Esophagus (tissue), 2 donors: ENCODE measurements around the gene FOSB. TPM values are rescaled to one million over a fixed set of nuclear protein-coding genes. Genes with fewer than 3 reads are reported as not detected.

ENCODE experiments used
- H3K27ac ChIP-seq, 2 donors: one replicate each; pipeline ENCODE4 v1.5.1; 2013; ENCODE audit warnings: low read depth in 2 of 2, mild to moderate bottlenecking in 2 of 2, inconsistent platforms in 1 of 2, low read length in 1 of 2, moderate library complexity in 1 of 2
- H3K27me3 ChIP-seq, 2 donors: one replicate each; pipeline ENCODE4 v1.6.1; 2013; ENCODE audit warnings: low read length in 2 of 2, control low read depth in 1 of 2, mild to moderate bottlenecking in 1 of 2; ENCODE audit not compliant: insufficient read depth in 2 of 2, control insufficient read depth in 1 of 2
- H3K36me3 ChIP-seq, 2 donors: one replicate each; pipeline ENCODE4 v1.6.1; 2013; ENCODE audit warnings: low read length in 1 of 2; ENCODE audit not compliant: control insufficient read depth in 2 of 2, insufficient read depth in 2 of 2
- H3K4me1 ChIP-seq, 2 donors: one replicate each; pipeline ENCODE4 v1.6.1; 2013; ENCODE audit warnings: low read length in 1 of 2; ENCODE audit not compliant: control insufficient read depth in 2 of 2, insufficient read depth in 2 of 2
- H3K4me3 ChIP-seq, 2 donors: one replicate each; pipeline ENCODE4 v1.5.1; 2013; ENCODE audit warnings: low read length in 2 of 2, mild to moderate bottlenecking in 2 of 2, low read depth in 1 of 2, moderate library complexity in 1 of 2
- H3K9me3 ChIP-seq, 2 donors: one replicate each; pipeline ENCODE4 v1.6.1; 2013; ENCODE audit warnings: mild to moderate bottlenecking in 2 of 2, low read depth in 1 of 2, low read length in 1 of 2, moderate library complexity in 1 of 2; ENCODE audit not compliant: control insufficient read depth in 2 of 2, insufficient read depth in 1 of 2
- WGBS, 2 donors: extraction: QIAGEN DNeasy Blood & Tissue Kit; methylation state at CpG; one replicate each; pipeline ENCODE4 v1.1.7; 2013; 5-methylcytosine and 5-hydroxymethylcytosine counted together
- polyA plus RNA-seq, 2 donors: library from polyadenylated mRNA; stranded (reverse); fragments of 200-250 nt; gene quantifications; one replicate each; pipeline ENCODE4 v1.2.3, GENCODE V29; 2013
- donor health status: healthy with polysubstance abuse.
- donor health status: Bipolar disorder and iron deficiency.

FOSB gene
- polyA plus RNA-seq, 2 donors, result 1.1 to 13.8 TPM

DNA sequence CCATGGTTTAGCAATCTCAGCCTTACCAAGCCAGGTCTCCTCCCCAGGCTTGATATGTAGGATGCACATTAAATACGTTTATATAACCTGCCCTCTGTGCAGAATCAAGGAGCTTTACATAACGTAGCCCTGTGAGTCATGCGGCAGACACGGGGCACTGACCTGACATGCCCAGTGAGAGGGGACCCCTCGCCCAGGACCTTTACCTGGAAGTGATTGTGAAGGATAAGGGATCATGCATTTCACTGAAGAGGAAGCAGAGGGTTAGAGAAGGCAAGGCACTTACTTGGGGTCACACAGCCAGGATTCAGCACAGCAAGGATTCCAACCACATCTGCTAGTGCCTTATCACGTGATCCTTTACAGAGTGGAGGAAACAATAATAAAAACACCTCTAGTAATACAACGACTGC, 18.9 kb upstream of the FOSB start:
- H3K4me1 ChIP-seq, result peaks cover 0 to 11% of the 10 kb centered on the region in 2 donors

DNA sequence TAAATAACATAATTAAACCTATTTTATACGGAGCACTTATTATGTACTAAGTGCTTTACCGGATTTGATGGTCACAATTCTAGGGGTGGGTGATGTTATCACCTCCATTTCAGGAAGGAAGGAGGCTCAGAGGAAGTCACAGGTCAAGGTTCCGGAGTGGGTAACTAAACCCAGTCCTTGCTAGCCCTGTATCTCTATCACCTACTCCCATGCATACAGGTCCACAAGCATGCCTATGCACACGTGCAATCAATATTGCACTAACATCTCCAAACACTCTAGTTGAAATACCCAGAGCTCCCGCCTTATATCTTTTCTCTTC, 17.8 kb upstream of the FOSB start:
- 13 to 19% methylated on average over 5 of the region's 5 CpGs for WGBS, 2 donors
- peak overlapping the region; percentile 90 to 93 for H3K27ac ChIP-seq

More for the DNA sequence above, 18.9 kb upstream of the FOSB start:
- Histone ChIP-seq H3K9me3 (no peaks in the 10 kb centered on the region), H3K27me3 (no peaks in the 10 kb centered on the region), H3K4me3 (no peak overlapping the region), H3K36me3 (no peaks in the 10 kb centered on the region), H3K27ac (peak overlapping the region; percentile 90 to 93)
- WGBS, 2 donors, result 41 to 50% methylated on average over 7 of the region's 7 CpGs

DNA sequence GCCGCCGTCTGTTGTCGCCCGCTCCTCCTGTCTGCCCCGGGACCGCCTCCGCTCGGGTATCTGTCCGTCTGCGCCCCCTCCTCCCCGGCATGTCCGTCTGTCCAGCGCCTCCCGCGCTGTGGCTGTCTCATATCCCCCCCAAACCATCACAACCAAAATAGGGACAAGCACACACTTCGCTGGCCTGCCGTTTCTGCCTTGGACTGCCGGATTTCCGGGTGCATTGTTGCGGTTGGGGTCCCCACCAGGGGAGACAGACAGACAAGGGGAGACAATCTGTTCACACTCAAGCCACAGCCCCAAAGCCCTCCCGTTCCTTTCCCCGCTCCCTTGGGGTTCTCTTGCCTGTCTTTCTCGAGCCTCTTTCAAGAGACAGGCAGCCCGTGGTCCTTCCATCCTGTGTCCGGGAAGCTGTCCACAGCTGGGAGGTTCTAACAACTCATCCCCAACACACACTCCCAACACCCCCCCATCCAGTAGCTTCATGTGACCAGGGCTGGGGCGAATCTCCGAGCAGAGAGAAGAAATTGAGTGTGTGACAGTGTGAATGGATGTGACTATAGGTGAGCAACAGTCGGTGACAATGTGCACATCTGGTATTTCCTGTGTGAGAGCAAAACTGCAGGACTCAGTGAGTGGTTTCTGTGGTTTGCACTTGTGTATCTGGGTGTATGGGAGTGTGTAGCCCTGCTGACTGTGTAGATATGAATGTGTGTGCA, 16.5 kb upstream of the FOSB start:
- peaks cover 2 to 13% of the 10 kb centered on the region in 2 donors for H3K4me1 ChIP-seq
- H3K4me3 ChIP-seq, result peak overlapping the region; percentile 60 to 64
- 2 to 3% methylated on average over 20 to 28 of the region's 28 CpGs for WGBS, 2 donors
- no peaks in the 10 kb centered on the region for H3K9me3 ChIP-seq
- H3K27me3 ChIP-seq, result no peaks in the 10 kb centered on the region
- H3K36me3 ChIP-seq, result no peaks in the 10 kb centered on the region
- H3K27ac ChIP-seq, result peak overlapping the region; percentile 97 to 99

More for the DNA sequence above, 17.8 kb upstream of the FOSB start:
- Histone ChIP-seq H3K27me3 (no peaks in the 10 kb centered on the region), H3K36me3 (no peaks in the 10 kb centered on the region), H3K4me1 (peaks cover 0 to 4% of the 10 kb centered on the region in 2 donors), H3K9me3 (no peaks in the 10 kb centered on the region), H3K4me3 (peak overlapping the region; percentile 41 to 64)

DNA sequence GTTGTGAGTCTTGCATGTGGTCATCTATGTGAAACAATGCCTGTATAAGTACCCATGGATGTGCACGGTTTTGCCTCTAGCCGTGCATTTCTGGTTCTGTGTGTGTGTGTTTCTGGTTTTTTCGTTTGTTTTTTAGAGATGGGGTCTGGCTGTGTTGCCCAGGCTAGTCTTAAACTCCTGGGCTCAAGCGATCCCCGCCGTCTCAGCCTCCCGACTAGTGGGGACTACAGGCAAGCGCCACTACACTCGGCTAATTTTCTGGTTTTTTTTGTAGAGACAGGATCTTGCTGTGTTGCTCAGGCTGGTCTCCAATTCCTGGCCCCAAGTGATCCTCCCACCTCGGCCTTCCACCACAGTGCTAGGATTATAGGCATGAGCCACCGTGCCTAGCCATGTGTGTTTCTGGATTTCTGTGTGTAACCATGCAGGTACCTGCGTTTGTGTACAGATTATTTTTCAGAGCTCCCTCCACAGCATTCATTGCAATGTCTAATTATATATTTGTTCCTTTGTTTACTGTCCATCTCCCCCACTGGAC, 15.9 kb upstream of the FOSB start:
- Histone ChIP-seq H3K4me3 (peak overlapping the region in 1 of 2 donors; percentile 64), H3K36me3 (no peaks in the 10 kb centered on the region), H3K27me3 (no peaks in the 10 kb centered on the region), H3K4me1 (peaks cover 2 to 15% of the 10 kb centered on the region in 2 donors), H3K27ac (peak overlapping the region; percentile 97 to 99), H3K9me3 (no peaks in the 10 kb centered on the region)
- WGBS, 2 donors, result 73 to 80% methylated on average over 12 of the region's 12 CpGs

DNA sequence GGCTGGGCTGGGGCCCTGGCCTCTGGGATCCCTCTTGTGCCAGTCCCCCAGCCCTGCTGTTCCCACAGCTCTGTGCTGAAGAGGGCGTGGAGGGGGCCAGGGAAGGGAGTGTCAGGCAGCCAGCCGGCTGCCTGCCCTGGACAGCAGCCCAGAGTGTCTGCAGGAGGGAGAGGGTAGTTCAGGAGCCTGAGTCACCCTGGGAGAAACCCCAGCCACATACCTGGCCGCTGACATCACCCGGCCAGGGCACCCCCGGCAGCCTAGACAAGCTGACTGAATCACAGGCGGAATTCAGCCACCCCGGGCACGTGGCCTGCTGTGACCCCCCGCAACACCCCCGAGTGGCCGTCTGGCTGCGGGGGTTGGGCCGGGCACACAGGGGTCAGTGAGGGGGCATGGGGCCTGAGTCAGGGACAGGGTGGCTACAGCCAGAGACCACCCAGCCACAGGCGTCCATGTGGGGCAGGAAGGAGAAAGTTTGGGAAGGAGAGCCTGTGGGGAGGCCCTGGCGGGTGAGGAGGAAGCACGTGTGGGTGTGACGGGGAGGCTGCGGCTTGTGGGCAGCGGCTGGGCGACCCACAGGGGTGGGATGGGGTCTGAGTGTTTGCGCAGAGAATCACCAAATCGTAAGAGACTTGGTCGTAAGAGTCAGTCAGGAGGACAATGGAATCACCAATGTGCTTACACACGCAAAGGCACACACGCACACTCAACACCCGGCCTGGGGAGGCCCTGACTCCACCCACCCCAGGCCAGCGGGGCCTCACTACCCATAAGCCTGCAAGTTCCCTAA, 11.9 kb upstream of the FOSB start:
- Histone ChIP-seq H3K9me3 (no peaks in the 10 kb centered on the region), H3K27me3 (no peaks in the 10 kb centered on the region), H3K4me3 (no peak overlapping the region), H3K4me1 (peaks cover 2 to 15% of the 10 kb centered on the region in 2 donors), H3K36me3 (no peaks in the 10 kb centered on the region), H3K27ac (peak overlapping the region; percentile 81 to 90)
- 11 to 12% methylated on average over 27 of the region's 27 CpGs for WGBS, 2 donors

DNA sequence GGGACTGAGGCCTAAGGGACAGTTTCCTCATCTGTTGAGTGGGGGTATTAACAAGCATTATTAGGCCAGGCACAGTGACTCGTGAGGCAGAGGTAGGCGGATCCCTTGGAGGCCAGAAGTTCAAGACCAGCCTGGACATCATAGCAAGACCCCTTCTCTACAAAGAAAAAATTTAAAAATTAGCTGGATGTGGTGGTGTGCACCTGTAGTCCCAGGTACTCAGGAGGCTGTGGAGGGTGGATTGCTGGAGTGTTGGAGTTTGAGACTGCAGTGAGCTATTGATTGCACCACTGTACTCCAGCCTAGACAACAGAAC, 11.3 kb upstream of the FOSB start:
- no peaks in the 10 kb centered on the region for H3K9me3 ChIP-seq
- H3K4me1 ChIP-seq, result peaks cover 2 to 10% of the 10 kb centered on the region in 2 donors
- H3K36me3 ChIP-seq, result no peaks in the 10 kb centered on the region
- H3K27ac ChIP-seq, result peak overlapping the region; percentile 73 to 90
- no peaks in the 10 kb centered on the region for H3K27me3 ChIP-seq
- no peak overlapping the region for H3K4me3 ChIP-seq
- WGBS, 2 donors, result 47 to 81% methylated on average over 2 of the region's 2 CpGs

DNA sequence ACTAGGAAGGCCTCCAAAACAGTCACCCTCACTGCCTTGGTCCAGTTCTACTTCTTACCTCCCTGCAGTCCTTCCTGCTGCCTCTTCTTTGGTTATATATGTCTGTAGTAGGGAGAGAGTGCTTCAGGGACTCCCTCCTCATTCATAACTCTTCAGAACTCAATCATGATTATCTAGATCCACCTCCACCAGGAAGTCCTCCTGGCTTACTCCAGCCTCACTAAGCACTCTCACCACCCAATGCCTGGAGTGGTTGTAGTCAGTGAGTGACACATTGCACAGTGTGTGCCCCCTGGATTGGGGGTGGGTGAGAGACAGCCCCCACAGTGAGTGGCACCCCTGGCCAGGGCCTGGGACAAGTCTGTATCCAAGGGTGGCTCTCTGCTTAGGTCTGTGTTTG, 10.0 kb upstream of the FOSB start:
- Histone ChIP-seq H3K9me3 (no peaks in the 10 kb centered on the region), H3K36me3 (no peaks in the 10 kb centered on the region), H3K4me3 (no peak overlapping the region), H3K27ac (no peak overlapping the region), H3K4me1 (peaks cover 2 to 10% of the 10 kb centered on the region in 2 donors), H3K27me3 (no peaks in the 10 kb centered on the region)

DNA sequence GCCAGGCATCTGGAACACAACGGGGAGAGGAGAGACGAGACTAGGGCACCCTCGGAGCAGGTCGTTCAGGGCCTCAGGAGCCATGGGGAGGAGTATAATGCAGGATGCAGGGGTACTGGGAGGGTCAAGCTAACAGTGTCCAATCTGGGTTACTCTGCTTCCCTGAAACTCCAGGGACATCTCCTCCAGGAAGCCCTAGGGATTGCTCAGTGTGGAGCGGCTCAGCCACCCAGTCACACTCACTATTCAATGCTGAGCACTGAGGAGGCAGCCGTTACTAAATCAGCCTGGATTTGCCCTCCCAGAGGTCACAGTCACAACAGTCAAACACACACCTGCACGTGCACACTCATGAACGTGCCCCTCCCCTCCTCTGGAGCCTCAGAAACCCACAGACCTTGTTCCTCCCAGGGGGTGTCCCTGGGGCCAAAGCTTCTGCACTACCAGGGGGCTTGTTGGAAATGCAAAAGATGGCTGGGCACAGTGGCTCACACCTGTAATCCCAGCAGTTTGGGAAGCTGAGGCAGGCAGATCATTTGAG, 6.9 kb upstream of the FOSB start:
- Histone ChIP-seq H3K4me1 (peaks cover 2 to 6% of the 10 kb centered on the region in 2 donors), H3K27me3 (no peaks in the 10 kb centered on the region), H3K9me3 (no peaks in the 10 kb centered on the region), H3K27ac (no peak overlapping the region), H3K36me3 (no peaks in the 10 kb centered on the region), H3K4me3 (no peak overlapping the region)
- WGBS, 2 donors, result 53 to 56% methylated on average over 8 of the region's 8 CpGs

DNA sequence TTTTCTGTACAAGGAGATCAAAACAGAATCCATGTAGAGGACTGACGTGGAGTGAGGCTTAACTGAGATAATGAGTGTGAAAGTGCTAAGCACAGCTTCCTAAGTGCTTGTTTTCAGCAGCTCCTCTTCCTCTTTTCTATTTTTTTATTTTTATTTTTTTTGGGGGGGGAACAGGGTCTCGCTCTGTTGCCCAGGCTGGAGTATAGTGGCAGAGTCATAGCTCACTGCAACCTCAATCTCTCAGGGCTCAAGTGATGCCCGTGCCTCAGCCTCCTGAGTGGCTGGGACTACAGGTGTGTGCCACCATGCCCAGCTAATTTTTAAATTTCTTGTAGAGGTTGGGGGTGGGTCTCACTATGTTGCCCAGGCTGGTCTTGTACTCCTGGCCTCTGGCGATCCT, 5.6 kb upstream of the FOSB start:
- Histone ChIP-seq H3K9me3 (no peaks in the 10 kb centered on the region), H3K4me3 (no peak overlapping the region), H3K27me3 (no peaks in the 10 kb centered on the region), H3K4me1 (no peaks in the 10 kb centered on the region), H3K27ac (no peak overlapping the region), H3K36me3 (no peaks in the 10 kb centered on the region)
- 71 to 73% methylated on average over 4 of the region's 4 CpGs for WGBS, 2 donors
